LNCaP clone FGC (cell line): Measurements from ENCODE around the gene ZSWIM9.

Source experiments
- DNase-seq: peaks from one replicate; pipeline ENCODE4 v3.0.0-alpha.2; 2011; ENCODE audit warnings: low read depth
- H3K4me3 ChIP-seq: 2 replicates; pipeline ENCODE4 v1.5.1; 2011; ENCODE audit warnings: mild to moderate bottlenecking, low read depth, low read length, control low read depth
- TF ChIP-seq, protein P1 (sequence below): IDR thresholded peaks from 2 replicates; pipeline ENCODE4 v1.5.1; 2012; ENCODE audit warnings: mild to moderate bottlenecking; ENCODE audit not compliant: control insufficient read depth, insufficient read depth; ENCODE audit errors: extremely low read depth

Gene ZSWIM9

DNA sequence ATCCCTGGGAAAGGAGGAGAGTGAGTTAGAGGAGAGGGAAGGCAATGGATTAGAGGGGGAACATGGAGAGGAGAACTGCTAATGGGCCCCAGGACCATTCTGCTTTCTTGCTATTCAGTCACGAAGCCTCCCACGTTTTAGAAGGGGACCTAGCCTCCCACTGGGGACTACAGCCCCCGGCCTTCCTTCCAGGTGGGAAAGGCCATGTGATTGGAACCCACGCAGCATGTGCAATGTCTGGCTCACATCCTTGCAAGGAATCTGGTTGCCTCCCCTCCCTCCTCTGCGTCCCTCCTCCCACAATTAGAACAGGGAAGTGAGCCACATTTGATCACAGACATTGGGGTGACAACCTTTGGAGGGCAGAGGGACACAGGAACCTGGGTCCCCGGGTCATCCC is 37.4 kb upstream of the ZSWIM9 start:
- DNase-seq = no peak
- TF ChIP-seq, protein P1, sequence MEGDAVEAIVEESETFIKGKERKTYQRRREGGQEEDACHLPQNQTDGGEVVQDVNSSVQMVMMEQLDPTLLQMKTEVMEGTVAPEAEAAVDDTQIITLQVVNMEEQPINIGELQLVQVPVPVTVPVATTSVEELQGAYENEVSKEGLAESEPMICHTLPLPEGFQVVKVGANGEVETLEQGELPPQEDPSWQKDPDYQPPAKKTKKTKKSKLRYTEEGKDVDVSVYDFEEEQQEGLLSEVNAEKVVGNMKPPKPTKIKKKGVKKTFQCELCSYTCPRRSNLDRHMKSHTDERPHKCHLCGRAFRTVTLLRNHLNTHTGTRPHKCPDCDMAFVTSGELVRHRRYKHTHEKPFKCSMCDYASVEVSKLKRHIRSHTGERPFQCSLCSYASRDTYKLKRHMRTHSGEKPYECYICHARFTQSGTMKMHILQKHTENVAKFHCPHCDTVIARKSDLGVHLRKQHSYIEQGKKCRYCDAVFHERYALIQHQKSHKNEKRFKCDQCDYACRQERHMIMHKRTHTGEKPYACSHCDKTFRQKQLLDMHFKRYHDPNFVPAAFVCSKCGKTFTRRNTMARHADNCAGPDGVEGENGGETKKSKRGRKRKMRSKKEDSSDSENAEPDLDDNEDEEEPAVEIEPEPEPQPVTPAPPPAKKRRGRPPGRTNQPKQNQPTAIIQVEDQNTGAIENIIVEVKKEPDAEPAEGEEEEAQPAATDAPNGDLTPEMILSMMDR = no peak
- no peak overlapping the region for H3K4me3 ChIP-seq

GRCh38 chr19:48135411-48135810 is 35.1 kb upstream of the ZSWIM9 start:
- no peak for DNase-seq
- no peak overlapping the region for H3K4me3 ChIP-seq
- TF ChIP-seq, protein P1 = no peak

GRCh38 chr19:48136547-48136946 is 33.9 kb upstream of the ZSWIM9 start:
- no peak for DNase-seq
- TF ChIP-seq, protein P1 = no peak
- H3K4me3 ChIP-seq = no peak overlapping the region

DNA sequence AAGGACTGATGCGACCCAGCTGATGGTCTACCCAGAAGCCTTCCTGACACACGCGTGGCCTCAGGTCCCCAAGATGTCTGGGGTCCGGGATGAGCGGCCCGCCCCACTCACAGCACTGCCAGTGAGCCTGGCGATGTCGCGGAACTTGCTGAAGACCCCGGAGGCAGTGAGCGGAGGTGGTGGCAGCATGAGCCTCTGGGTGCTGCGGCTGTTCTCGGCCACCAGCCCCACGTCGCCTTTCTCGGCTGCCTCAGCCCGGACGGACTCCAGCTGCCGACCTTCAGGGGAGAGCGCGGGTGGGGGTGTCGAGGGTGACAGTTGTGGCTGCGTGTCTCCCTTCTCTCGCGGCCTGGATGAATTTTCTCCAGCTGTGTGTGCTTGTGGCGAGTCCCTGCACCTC is 33.1 kb upstream of the ZSWIM9 start:
- TF ChIP-seq, protein P1 = no peak
- no peak for DNase-seq
- H3K4me3 ChIP-seq = no peak overlapping the region

- TF ChIP-seq, protein P1 = no peak
- no peak for DNase-seq
- no peak overlapping the region for H3K4me3 ChIP-seq
Observed at GRCh38 chr19:48139053-48139452, 31.4 kb upstream of the ZSWIM9 start.

GRCh38 chr19:48147597-48148175 is 22.8 kb upstream of the ZSWIM9 start:
- no peak overlapping the region for H3K4me3 ChIP-seq
- TF ChIP-seq, protein P1 = no peak
- DNase-seq = no peak

- no peak overlapping the region for H3K4me3 ChIP-seq
- no peak for DNase-seq
- TF ChIP-seq, protein P1 = no peak
Observed at GRCh38 chr19:48148576-48148975, 21.9 kb upstream of the ZSWIM9 start.
